NCI-H128 (cell line): ENCODE data around the gene C9orf153.

ENCODE experiments used
- DNase-seq: peaks from one replicate; lab custom pipeline; 2025; ENCODE audit not compliant: unreplicated experiment; lab: John Stamatoyannopoulos, UW

The C9orf153 gene

GRCh38 chr9:86272221-86272620, 12.8 kb upstream of the C9orf153 start:
- DNase-seq: no peak

GRCh38 chr9:86263876-86264275, 4.4 kb upstream of the C9orf153 start:
- DNase-seq: no peak

- no peak for DNase-seq
These were observed 3.0 kb upstream of the C9orf153 start for GRCh38 chr9:86262492-86262891.

- DNase-seq: no peak
These were observed 2.1 kb downstream of the C9orf153 start for GRCh38 chr9:86257391-86257790.

- DNase-seq: no peak
These were observed 2.8 kb downstream of the C9orf153 start for GRCh38 chr9:86256653-86257052.

GRCh38 chr9:86253577-86253976, 5.9 kb downstream of the C9orf153 start:
- DNase-seq: no peak

- no peak for DNase-seq
These were observed 6.6 kb downstream of the C9orf153 start for GRCh38 chr9:86252870-86253269.

- no peak for DNase-seq
These were observed 9.3 kb downstream of the C9orf153 start for GRCh38 chr9:86250123-86250522.

GRCh38 chr9:86248746-86249145, 10.7 kb downstream of the C9orf153 start:
- no peak for DNase-seq

GRCh38 chr9:86246752-86247161, 12.7 kb downstream of the C9orf153 start:
- DNase-seq: no peak

GRCh38 chr9:86242071-86242470, 17.4 kb downstream of the C9orf153 start:
- no peak for DNase-seq

- no peak for DNase-seq
These were observed 18.2 kb downstream of the C9orf153 start for GRCh38 chr9:86241216-86241615.

GRCh38 chr9:86238861-86239770, 20.3 kb downstream of the C9orf153 start:
- DNase-seq: no peak

- no peak for DNase-seq
These were observed 28.6 kb downstream of the C9orf153 start for GRCh38 chr9:86230858-86231257.

GRCh38 chr9:86222667-86223066, 36.8 kb downstream of the C9orf153 start:
- DNase-seq: no peak

- DNase-seq: no peak
These were observed 39.9 kb downstream of the C9orf153 start for GRCh38 chr9:86219606-86220005.

- no peak for DNase-seq
These were observed 42.2 kb downstream of the C9orf153 start for GRCh38 chr9:86217076-86217755.

- no peak for DNase-seq
These were observed 52.3 kb downstream of the C9orf153 start for GRCh38 chr9:86207193-86207592.

- no peak for DNase-seq
These were observed 57.0 kb downstream of the C9orf153 start for GRCh38 chr9:86202338-86202882.

- DNase-seq: no peak
These were observed 57.8 kb downstream of the C9orf153 start for GRCh38 chr9:86201474-86202337.

- no peak for DNase-seq
These were observed 58.8 kb downstream of the C9orf153 start for GRCh38 chr9:86200599-86201162.
